MM.1S (cell line): ENCODE results near the gene CNNM1.

ENCODE experiments used
- EZH2 ChIP-seq: fragments of 300-600 bp; sonication (generic); optimal IDR thresholded peaks from 2 replicates; pipeline ENCODE3; 2017; ENCODE audit warnings: low read depth, mild to moderate bottlenecking, antibody characterized with exemption, low read length, mixed read lengths
- TF ChIP-seq, protein P1 (sequence below): fragments of 300-600 bp; sonication (generic); IDR thresholded peaks from 2 replicates; pipeline ENCODE4 v1.5.1; 2016; ENCODE audit warnings: antibody characterized with exemption, low read length, mixed read lengths

DNA sequence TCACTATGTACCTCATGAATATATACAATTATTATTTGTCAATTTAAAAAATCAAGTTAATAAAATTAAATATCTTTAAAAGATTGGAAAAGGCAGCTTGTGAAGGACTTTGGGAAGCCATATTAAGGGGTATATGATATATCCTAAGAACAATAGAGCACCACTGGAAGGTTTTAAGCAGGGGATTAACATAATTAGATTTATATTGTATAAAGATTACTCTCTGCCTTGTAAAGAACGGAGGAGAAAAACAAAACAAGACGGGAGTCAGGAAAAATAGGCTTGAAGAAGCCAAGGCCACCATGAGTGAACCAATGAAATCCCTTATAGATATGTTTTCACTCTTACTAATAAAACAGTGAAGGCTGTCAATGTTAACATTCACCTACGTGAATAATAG lies 11.1 kb upstream of the CNNM1 start:
- TF ChIP-seq, protein P1, sequence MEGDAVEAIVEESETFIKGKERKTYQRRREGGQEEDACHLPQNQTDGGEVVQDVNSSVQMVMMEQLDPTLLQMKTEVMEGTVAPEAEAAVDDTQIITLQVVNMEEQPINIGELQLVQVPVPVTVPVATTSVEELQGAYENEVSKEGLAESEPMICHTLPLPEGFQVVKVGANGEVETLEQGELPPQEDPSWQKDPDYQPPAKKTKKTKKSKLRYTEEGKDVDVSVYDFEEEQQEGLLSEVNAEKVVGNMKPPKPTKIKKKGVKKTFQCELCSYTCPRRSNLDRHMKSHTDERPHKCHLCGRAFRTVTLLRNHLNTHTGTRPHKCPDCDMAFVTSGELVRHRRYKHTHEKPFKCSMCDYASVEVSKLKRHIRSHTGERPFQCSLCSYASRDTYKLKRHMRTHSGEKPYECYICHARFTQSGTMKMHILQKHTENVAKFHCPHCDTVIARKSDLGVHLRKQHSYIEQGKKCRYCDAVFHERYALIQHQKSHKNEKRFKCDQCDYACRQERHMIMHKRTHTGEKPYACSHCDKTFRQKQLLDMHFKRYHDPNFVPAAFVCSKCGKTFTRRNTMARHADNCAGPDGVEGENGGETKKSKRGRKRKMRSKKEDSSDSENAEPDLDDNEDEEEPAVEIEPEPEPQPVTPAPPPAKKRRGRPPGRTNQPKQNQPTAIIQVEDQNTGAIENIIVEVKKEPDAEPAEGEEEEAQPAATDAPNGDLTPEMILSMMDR: no peak
- no peak for TF ChIP-seq EZH2
